NCI-H774 (cell line): ENCODE results near the gene SPESP1.

Source experiments
- DNase-seq: peaks from one replicate; lab custom pipeline; 2025; lab: John Stamatoyannopoulos, UW

Gene SPESP1

GRCh38 chr15:68992696-68993095 lies 62.4 kb downstream of the SPESP1 start:
- no peak for DNase-seq

- DNase-seq, result no peak
These were observed 63.0 kb downstream of the SPESP1 start for GRCh38 chr15:68993276-68993675.

- DNase-seq, result no peak
These were observed 63.8 kb downstream of the SPESP1 start for GRCh38 chr15:68994149-68994548.

- DNase-seq, result no peak
These were observed 64.8 kb downstream of the SPESP1 start for GRCh38 chr15:68994981-68995761.
